ENCODE results near the gene PLEKHO1.

Gene PLEKHO1, protein sequence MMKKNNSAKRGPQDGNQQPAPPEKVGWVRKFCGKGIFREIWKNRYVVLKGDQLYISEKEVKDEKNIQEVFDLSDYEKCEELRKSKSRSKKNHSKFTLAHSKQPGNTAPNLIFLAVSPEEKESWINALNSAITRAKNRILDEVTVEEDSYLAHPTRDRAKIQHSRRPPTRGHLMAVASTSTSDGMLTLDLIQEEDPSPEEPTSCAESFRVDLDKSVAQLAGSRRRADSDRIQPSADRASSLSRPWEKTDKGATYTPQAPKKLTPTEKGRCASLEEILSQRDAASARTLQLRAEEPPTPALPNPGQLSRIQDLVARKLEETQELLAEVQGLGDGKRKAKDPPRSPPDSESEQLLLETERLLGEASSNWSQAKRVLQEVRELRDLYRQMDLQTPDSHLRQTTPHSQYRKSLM

DNA sequence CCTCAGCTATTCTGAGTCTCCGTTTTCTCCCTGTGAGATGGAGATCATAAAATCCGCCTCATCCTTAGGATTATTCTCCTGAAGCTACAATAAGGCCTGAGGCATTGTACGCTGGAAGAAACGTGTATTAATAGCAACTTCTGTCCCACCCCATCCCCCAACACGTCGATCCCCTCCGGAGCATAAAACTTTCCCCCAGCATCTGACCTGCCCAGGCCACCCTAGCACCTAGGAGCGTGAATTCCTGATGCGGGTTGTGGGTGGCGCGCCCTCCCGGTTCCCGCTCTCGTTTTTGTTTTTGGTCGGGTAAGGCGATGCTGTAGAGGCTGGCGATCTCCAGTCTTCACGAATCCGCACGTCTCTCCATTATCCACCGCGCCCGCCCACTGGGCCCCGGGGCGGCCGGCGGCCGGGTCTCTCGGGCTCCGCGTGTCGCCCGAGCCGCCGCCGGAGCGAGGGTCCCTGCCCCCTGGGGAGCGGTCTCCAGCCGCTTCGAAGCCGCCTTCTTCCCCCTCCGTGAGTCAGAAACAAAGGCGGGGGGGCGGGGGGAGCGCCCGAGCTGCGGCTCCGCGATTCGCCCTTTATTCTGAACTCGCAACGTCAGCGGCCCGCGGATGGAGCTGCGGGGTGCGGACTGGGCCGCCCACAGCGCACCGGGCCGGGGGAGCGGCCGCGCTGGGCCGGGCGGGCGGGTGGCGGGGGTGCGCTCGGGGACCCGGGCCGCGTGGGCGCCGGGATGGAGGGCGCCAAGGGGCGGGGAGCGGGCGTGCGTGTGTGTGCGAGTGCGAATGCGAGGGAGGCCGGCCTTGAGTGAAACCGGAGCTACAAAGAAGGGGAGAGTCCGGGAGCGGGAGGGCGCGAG is at the start of gene PLEKHO1:
Gene PLEKHO1 (plus strand): TSS at position 646 of the 862 bp plus-strand sequence. CDS start 342 bp downstream, outside the sequence.
- peak within 1 kb of the TSS; percentile 96 for H3K27ac ChIP-seq (ENCODE audit: low read depth, low read length)
- H3K9ac ChIP-seq (ENCODE audit: low read length) = peak within 1 kb of the TSS; percentile 97
- H3K4me1 ChIP-seq (ENCODE audit: control insufficient read depth, insufficient read depth, low read length) = peaks cover 20% of the 10 kb centered on the region
- peaks cover 6% of the 10 kb centered on the region for H3K36me3 ChIP-seq (ENCODE audit: control insufficient read depth, insufficient read depth, low read length)
- peak within 1 kb of the TSS; percentile 91 for H3K4me3 ChIP-seq (ENCODE audit: low read length)
- peaks cover 5% of the 10 kb centered on the region for H3K27me3 ChIP-seq (ENCODE audit: control insufficient read depth, insufficient read depth, low read length)

DNA sequence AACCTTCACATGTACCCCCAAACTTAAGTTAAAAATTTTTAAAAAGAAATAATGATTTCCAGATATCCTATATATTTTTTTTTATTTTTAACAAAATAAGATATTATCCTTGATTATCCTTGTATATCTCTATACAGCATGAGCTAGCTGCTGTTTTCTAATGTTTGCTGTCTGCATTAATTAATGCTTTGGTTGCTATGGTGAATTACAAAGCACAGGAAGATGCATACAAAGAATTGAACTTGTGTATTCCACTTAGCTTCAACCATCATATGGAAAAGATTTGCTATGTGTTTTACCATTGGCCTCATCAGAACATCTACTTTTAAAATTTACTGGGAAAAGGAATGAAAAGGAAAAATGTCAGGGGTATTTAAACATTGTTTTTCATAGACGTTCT is 46.7 kb upstream of the PLEKHO1 start:
- Histone ChIP-seq H3K9ac (ENCODE audit: low read length) (no peak overlapping the region), H3K4me1 (ENCODE audit: control insufficient read depth, insufficient read depth, low read length) (no peaks in the 10 kb centered on the region), H3K4me3 (ENCODE audit: low read length) (no peak overlapping the region), H3K27me3 (ENCODE audit: control insufficient read depth, insufficient read depth, low read length) (no peaks in the 10 kb centered on the region), H3K27ac (ENCODE audit: low read depth, low read length) (no peak overlapping the region), H3K36me3 (ENCODE audit: control insufficient read depth, insufficient read depth, low read length) (no peaks in the 10 kb centered on the region)

DNA sequence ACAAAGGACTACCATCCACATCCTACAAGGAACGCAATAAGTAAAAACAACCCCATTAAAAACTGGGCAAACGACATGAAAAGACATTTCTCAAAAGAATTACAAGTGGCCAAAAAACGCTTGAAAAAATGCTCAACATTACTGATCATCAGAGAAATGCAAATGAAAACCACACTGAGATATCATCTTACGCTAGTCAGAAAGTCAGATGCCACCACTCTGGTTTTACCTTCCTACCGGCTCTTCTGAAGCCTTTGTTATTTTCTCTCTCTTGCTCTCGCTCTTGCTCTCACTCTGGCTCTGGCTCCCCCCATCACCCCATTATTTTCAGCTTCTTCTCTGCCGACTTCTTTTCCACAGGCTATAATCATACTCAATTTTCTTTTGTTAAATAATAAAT is 43.4 kb upstream of the PLEKHO1 start:
- no peak overlapping the region for H3K27ac ChIP-seq (ENCODE audit: low read depth, low read length)
- H3K4me3 ChIP-seq (ENCODE audit: low read length) = no peak overlapping the region

DNA sequence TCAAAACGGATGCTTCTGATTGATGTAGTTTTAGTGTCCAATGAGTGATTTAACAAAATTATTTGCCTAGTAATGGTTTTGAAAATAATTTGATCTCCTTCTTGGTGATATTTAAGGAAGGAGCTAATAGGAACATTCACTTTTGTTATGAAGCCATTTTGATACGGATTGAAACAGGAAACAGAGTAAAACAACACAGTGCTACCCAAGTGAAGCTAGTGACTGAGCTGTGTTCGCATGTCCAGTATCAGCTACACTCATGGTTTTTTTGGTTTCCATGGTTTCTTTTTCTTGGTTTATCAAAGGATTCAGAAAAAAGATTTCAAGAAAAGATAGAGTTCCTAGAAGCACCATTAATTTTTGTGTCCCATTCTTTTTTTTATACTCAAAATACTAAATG is 40.1 kb upstream of the PLEKHO1 start:
- H3K27ac ChIP-seq (ENCODE audit: low read depth, low read length) = no peak overlapping the region
- H3K27me3 ChIP-seq (ENCODE audit: control insufficient read depth, insufficient read depth, low read length) = no peaks in the 10 kb centered on the region
- no peaks in the 10 kb centered on the region for H3K36me3 ChIP-seq (ENCODE audit: control insufficient read depth, insufficient read depth, low read length)
- H3K4me3 ChIP-seq (ENCODE audit: low read length) = no peak overlapping the region
- no peak overlapping the region for H3K9ac ChIP-seq (ENCODE audit: low read length)
- H3K4me1 ChIP-seq (ENCODE audit: control insufficient read depth, insufficient read depth, low read length) = no peaks in the 10 kb centered on the region

More for the DNA sequence above, 43.4 kb upstream of the PLEKHO1 start:
- Histone ChIP-seq H3K27me3 (ENCODE audit: control insufficient read depth, insufficient read depth, low read length) (no peaks in the 10 kb centered on the region), H3K36me3 (ENCODE audit: control insufficient read depth, insufficient read depth, low read length) (no peaks in the 10 kb centered on the region), H3K9ac (ENCODE audit: low read length) (no peak overlapping the region), H3K4me1 (ENCODE audit: control insufficient read depth, insufficient read depth, low read length) (no peaks in the 10 kb centered on the region)

DNA sequence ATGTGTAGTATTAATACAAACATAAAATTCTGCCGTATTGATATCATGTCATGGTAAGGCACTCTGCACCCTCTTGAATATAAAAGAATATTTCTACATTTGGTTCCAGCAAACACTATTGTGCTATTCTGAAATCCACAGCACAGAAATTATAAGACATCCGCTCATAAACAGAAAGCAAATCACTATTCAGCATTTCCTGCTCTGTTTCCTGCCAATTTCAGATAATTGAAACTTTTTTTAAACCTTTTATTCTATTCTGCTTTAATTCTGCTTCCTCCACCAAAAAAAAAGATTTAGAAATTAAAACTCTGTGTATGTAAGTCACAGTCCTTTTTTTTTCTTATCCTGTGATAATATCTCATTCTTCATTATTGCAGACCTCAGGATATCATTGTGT is 39.6 kb upstream of the PLEKHO1 start:
- no peaks in the 10 kb centered on the region for H3K36me3 ChIP-seq (ENCODE audit: control insufficient read depth, insufficient read depth, low read length)
- no peaks in the 10 kb centered on the region for H3K4me1 ChIP-seq (ENCODE audit: control insufficient read depth, insufficient read depth, low read length)
- H3K4me3 ChIP-seq (ENCODE audit: low read length) = no peak overlapping the region
- H3K27me3 ChIP-seq (ENCODE audit: control insufficient read depth, insufficient read depth, low read length) = no peaks in the 10 kb centered on the region
- H3K9ac ChIP-seq (ENCODE audit: low read length) = no peak overlapping the region
- H3K27ac ChIP-seq (ENCODE audit: low read depth, low read length) = no peak overlapping the region

DNA sequence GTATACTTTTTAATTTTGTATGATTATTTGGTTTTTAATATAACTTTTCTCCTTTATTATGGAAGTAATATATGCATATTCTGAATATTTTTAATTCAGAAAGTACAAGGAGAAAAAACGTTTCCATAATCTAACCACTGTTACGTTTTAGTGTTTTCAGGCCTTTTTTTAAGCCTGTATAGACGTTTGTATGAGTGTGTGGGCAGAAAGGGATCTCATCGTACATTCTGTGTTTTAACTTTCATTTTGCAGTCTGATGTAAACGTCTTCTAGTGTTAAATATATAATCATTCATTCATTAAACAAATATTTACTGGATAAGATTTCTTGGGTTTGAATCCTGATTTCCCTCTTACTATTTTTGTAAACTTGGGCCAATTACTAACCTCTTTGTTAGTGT is 38.0 kb upstream of the PLEKHO1 start:
- Histone ChIP-seq H3K27ac (ENCODE audit: low read depth, low read length) (no peak overlapping the region), H3K4me1 (ENCODE audit: control insufficient read depth, insufficient read depth, low read length) (no peaks in the 10 kb centered on the region), H3K4me3 (ENCODE audit: low read length) (no peak overlapping the region)

DNA sequence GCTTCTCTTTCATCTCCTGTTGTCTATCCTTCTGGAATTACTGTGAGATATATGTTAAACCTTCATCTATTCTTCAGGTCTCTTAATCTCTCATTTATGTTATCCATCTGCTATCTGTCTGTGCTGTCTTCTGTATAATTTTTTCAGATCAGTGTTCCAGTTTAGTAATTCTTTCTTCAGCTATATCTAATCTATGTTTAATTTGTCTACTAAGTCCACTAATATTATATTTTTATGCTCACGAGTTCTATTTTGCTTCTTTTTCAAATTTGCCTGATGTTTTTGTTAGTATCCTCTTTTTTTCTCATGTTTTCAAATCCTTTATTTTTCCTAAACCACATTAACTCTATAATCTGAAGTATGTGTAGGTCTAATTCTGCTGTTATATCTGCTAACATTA is 34.6 kb upstream of the PLEKHO1 start:
- H3K9ac ChIP-seq (ENCODE audit: low read length) = no peak overlapping the region
- no peaks in the 10 kb centered on the region for H3K4me1 ChIP-seq (ENCODE audit: control insufficient read depth, insufficient read depth, low read length)

More for the DNA sequence above, 38.0 kb upstream of the PLEKHO1 start:
- Histone ChIP-seq H3K27me3 (ENCODE audit: control insufficient read depth, insufficient read depth, low read length) (no peaks in the 10 kb centered on the region), H3K36me3 (ENCODE audit: control insufficient read depth, insufficient read depth, low read length) (no peaks in the 10 kb centered on the region), H3K9ac (ENCODE audit: low read length) (no peak overlapping the region)

DNA sequence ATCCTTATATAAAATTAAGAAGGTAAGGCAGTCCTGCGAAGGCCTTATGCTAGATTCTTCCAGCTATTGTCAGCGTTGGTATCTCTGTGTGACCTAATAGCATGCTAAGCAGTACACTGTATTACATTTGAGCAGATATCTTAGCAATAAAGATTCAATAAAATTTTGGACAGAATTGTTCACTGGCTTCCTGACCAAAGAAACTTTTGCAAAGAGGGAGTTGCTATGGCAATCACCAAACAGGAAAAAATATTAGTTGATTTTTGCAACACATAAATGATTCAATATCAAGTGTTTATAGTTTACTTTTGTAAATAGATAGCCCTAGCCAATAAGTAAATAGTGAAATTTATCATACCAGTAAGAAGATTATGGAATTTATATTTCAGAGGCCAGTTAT is 31.0 kb upstream of the PLEKHO1 start:
- no peak overlapping the region for H3K9ac ChIP-seq (ENCODE audit: low read length)
- H3K4me3 ChIP-seq (ENCODE audit: low read length) = no peak overlapping the region
- no peaks in the 10 kb centered on the region for H3K27me3 ChIP-seq (ENCODE audit: control insufficient read depth, insufficient read depth, low read length)
- H3K4me1 ChIP-seq (ENCODE audit: control insufficient read depth, insufficient read depth, low read length) = no peaks in the 10 kb centered on the region
- H3K27ac ChIP-seq (ENCODE audit: low read depth, low read length) = no peak overlapping the region
- no peaks in the 10 kb centered on the region for H3K36me3 ChIP-seq (ENCODE audit: control insufficient read depth, insufficient read depth, low read length)

More for the DNA sequence above, 34.6 kb upstream of the PLEKHO1 start:
- no peaks in the 10 kb centered on the region for H3K36me3 ChIP-seq (ENCODE audit: control insufficient read depth, insufficient read depth, low read length)
- no peaks in the 10 kb centered on the region for H3K27me3 ChIP-seq (ENCODE audit: control insufficient read depth, insufficient read depth, low read length)
- H3K4me3 ChIP-seq (ENCODE audit: low read length) = no peak overlapping the region
- no peak overlapping the region for H3K27ac ChIP-seq (ENCODE audit: low read depth, low read length)

DNA sequence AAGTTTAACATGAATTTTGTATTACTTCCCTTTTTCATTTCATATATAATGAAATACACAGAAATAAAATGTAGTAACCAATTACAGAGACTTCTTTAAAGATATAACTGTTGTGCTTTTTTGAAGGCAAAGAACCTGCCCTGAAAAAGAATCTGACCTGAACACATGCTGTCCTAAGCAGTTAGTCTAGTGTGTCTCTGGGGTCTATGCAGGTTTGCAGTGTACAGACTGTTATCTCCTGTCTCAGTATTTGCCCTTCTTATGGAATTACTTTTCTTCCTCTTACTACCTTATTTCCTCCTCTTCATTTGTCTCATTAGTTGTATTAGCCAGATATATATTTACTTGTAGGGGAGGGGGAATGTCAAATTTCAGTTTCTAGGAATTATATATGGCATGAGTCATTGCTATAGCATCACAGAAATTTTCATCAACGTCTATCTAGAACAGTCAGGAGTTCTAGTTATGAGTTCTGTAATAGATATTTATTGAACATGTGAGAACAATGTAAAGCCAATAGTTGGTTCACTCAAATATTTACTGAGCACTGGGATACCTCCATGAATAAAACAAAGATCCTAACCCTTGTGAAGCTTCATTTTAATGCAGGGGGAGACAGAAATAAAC is 28.4 kb upstream of the PLEKHO1 start:
- Histone ChIP-seq H3K27me3 (ENCODE audit: control insufficient read depth, insufficient read depth, low read length) (no peaks in the 10 kb centered on the region), H3K4me1 (ENCODE audit: control insufficient read depth, insufficient read depth, low read length) (no peaks in the 10 kb centered on the region), H3K9ac (ENCODE audit: low read length) (no peak overlapping the region), H3K27ac (ENCODE audit: low read depth, low read length) (no peak overlapping the region), H3K4me3 (ENCODE audit: low read length) (no peak overlapping the region), H3K36me3 (ENCODE audit: control insufficient read depth, insufficient read depth, low read length) (no peaks in the 10 kb centered on the region)

DNA sequence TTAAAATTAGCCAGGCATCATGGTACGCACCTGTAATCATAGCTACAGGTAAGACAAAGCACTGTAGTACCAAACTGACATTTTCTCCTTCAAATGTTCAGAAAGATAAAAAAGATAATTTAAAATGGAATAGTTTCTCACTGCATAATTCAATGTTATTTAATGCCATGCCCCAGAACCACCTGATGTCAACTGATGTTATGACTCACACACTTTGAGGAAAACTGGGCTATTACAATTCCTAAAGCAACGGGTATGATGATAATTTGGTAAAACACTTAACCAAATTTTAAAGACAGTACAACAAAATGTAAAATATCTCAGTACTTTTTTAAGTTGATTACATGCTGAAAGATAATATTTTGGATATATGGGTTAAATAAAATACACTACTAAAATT is 22.9 kb upstream of the PLEKHO1 start:
- H3K9ac ChIP-seq (ENCODE audit: low read length) = no peak overlapping the region
- no peak overlapping the region for H3K27ac ChIP-seq (ENCODE audit: low read depth, low read length)
- no peaks in the 10 kb centered on the region for H3K36me3 ChIP-seq (ENCODE audit: control insufficient read depth, insufficient read depth, low read length)
- no peaks in the 10 kb centered on the region for H3K4me1 ChIP-seq (ENCODE audit: control insufficient read depth, insufficient read depth, low read length)
- no peaks in the 10 kb centered on the region for H3K27me3 ChIP-seq (ENCODE audit: control insufficient read depth, insufficient read depth, low read length)
- no peak overlapping the region for H3K4me3 ChIP-seq (ENCODE audit: low read length)

DNA sequence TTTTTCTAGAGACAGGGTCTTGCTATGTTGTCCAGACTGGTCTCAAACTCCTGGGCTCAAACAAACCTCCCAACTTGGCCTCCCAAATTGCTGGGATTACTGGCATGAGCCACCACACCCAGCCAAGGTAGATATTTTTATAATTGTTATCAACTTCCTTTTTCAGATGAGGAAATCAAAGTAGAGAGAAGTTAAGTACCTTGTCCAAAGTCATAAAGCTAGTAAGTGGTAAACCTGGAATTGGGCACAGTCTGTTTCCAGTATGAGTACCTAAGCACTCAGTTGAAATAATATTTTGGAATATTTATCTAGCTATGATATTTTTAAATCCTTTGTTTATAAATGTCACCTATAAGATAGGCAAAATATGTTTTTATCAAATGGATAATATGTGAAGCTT is 22.3 kb upstream of the PLEKHO1 start:
- Histone ChIP-seq H3K27ac (ENCODE audit: low read depth, low read length) (no peak overlapping the region), H3K4me1 (ENCODE audit: control insufficient read depth, insufficient read depth, low read length) (no peaks in the 10 kb centered on the region), H3K4me3 (ENCODE audit: low read length) (no peak overlapping the region), H3K27me3 (ENCODE audit: control insufficient read depth, insufficient read depth, low read length) (no peaks in the 10 kb centered on the region), H3K36me3 (ENCODE audit: control insufficient read depth, insufficient read depth, low read length) (no peaks in the 10 kb centered on the region), H3K9ac (ENCODE audit: low read length) (no peak overlapping the region)

DNA sequence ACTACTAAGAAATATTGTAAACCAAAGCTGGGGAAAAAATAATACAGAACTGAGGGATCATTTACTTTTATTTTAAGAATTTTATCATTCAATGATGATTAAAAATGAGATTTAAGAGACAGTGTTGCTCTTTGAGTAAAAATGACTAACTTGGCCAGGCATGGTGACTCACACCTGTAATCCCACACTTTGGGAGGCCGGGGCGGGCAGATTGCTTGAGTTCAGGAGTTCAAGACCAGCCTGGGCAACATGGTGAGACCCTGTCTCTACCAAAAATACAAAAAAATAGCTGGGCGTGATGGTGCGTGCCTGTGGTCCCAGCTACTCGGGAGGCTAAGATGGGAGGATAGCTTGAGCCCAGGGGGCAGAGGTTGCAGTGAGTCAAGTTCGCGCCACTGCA is 21.8 kb upstream of the PLEKHO1 start:
- Histone ChIP-seq H3K27ac (ENCODE audit: low read depth, low read length) (no peak overlapping the region), H3K4me1 (ENCODE audit: control insufficient read depth, insufficient read depth, low read length) (no peaks in the 10 kb centered on the region), H3K36me3 (ENCODE audit: control insufficient read depth, insufficient read depth, low read length) (no peaks in the 10 kb centered on the region), H3K4me3 (ENCODE audit: low read length) (no peak overlapping the region), H3K9ac (ENCODE audit: low read length) (no peak overlapping the region), H3K27me3 (ENCODE audit: control insufficient read depth, insufficient read depth, low read length) (no peaks in the 10 kb centered on the region)
